ENCODE data around the gene NOS1.

The NOS1 gene

DNA sequence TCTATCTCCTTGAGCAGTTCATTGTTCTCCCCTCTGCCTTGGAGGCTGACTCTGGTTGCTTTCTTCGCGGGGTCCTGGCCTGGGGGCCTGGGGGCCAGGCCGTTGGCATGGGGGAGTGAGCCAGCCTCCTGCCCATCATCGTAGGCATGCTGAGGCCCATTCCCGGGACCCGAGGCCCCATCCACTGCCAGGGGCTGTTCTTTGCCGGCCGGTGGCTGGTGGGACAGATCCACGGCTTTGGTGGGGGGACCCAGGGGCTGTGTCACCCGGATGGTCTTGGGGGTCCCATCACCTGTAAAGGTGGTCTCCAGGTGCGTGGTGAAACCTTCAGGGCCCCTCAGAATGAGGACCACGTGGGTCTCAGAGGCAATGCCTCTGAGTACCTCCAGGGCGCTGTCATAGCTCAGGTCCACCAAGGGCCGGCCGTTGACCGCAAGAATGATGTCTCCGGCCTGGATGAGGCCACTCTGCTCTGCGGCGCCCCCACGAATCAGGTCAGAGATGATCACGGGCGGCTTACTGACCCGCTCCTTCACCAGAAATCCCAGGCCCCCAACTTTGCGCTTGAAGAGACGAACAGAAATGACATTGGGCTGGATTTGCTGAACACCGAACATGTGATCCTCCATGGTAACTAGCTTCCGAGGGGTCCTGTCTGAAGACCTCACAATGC is 30.8 kb downstream of the NOS1 start:
- TF ChIP-seq, protein P1, sequence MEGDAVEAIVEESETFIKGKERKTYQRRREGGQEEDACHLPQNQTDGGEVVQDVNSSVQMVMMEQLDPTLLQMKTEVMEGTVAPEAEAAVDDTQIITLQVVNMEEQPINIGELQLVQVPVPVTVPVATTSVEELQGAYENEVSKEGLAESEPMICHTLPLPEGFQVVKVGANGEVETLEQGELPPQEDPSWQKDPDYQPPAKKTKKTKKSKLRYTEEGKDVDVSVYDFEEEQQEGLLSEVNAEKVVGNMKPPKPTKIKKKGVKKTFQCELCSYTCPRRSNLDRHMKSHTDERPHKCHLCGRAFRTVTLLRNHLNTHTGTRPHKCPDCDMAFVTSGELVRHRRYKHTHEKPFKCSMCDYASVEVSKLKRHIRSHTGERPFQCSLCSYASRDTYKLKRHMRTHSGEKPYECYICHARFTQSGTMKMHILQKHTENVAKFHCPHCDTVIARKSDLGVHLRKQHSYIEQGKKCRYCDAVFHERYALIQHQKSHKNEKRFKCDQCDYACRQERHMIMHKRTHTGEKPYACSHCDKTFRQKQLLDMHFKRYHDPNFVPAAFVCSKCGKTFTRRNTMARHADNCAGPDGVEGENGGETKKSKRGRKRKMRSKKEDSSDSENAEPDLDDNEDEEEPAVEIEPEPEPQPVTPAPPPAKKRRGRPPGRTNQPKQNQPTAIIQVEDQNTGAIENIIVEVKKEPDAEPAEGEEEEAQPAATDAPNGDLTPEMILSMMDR (IDR thresholded peaks at IDR 0.05; ENCODE audit: low read depth, low read length): no peak
- Histone ChIP-seq H3K27ac (no peak overlapping the region), H3K9me3 (ENCODE audit: severe bottlenecking) (no peaks in the 10 kb centered on the region), H3K4me3 (ENCODE audit: low read depth, low read length) (no peak overlapping the region), H3K36me3 (no peaks in the 10 kb centered on the region), H3K27me3 (ENCODE audit: insufficient read depth, low read depth, severe bottlenecking) (no peaks in the 10 kb centered on the region)
- no peak for DNase-seq

DNA sequence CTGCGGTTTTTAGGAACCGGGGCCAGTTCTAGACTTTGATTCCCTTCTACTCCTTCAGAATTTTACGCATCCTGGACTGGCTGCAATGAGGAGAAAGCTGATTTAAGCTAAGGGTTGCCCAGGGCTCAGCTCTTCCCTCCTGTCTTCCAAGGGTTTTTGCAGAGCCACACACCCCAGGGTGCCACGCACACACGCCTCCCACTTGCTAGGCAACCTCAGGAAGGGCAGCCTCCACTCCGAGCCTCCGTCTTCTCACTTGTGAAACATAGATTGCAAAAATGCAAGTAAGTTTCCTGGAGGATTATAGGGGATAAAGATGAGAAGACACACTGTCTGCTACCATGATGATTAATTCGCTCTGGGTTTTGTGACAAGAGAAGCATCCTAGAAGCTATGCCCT is 31.7 kb downstream of the NOS1 start:
- Histone ChIP-seq H3K27me3 (ENCODE audit: insufficient read depth, low read depth, severe bottlenecking) (no peaks in the 10 kb centered on the region), H3K4me3 (ENCODE audit: low read depth, low read length) (no peak overlapping the region), H3K36me3 (no peaks in the 10 kb centered on the region), H3K9me3 (ENCODE audit: severe bottlenecking) (no peaks in the 10 kb centered on the region), H3K27ac (no peak overlapping the region)
- TF ChIP-seq, protein P1 (IDR thresholded peaks at IDR 0.05; ENCODE audit: low read depth, low read length): no peak
- DNase-seq: peak; percentile 19

DNA sequence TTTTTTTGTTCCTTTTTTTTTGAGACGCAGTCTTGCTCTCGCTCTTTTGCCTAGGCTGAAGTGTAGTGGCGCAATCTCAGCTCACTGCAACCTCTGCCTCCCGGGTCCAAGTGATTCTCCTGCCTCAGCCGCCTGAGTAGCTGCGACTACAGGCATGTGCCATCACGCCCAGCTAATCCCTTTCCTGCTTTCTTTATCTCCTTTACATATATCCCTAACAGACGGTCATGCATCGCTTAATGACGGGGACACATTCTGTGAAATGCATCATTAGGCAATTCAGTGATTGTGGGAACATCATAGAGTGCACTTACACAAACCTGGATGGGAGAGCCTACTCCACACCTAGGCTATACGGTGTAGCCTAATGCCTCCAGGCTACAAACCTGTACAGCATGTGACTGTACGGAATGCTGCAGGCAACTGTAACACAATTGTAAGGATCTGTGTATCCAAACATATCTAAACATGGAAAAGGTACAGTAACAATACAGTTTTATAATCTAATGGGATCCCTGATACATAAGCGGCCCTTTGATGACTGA is 32.8 kb downstream of the NOS1 start:
- Histone ChIP-seq H3K27ac (peak overlapping the region; percentile 28), H3K9me3 (ENCODE audit: severe bottlenecking) (no peaks in the 10 kb centered on the region), H3K4me3 (ENCODE audit: low read depth, low read length) (no peak overlapping the region), H3K27me3 (ENCODE audit: insufficient read depth, low read depth, severe bottlenecking) (no peaks in the 10 kb centered on the region), H3K36me3 (no peaks in the 10 kb centered on the region)
- TF ChIP-seq, protein P1 (IDR thresholded peaks at IDR 0.05; ENCODE audit: low read depth, low read length): no peak
- DNase-seq: peak; percentile 84

DNA sequence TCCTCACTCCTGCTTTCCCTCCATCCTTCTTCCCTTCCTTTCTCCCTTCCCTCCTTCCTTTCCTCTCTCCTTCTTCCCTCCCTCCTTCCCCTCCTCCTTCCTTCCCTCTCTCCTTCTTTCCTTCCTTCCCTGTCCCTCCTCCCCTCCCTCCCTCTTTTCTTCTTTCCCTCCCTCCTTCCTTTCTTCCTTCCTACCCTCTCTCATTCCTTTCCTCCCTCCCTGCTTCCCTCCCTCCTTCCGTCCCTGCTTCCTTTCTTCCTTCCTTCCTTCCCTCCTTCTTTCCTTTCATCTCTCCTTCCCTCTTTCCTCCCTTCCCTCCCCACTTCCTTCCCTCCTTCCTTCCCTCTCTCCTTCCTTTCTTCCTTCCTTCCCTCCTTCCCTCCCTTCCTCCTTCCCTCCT is 39.0 kb downstream of the NOS1 start:
- H3K36me3 ChIP-seq: no peaks in the 10 kb centered on the region
- no peaks in the 10 kb centered on the region for H3K27me3 ChIP-seq (ENCODE audit: insufficient read depth, low read depth, severe bottlenecking)
- no peaks in the 10 kb centered on the region for H3K9me3 ChIP-seq (ENCODE audit: severe bottlenecking)
- no peak for DNase-seq
- H3K27ac ChIP-seq: no peak overlapping the region
- H3K4me3 ChIP-seq (ENCODE audit: low read depth, low read length): no peak overlapping the region
- TF ChIP-seq, protein P1 (IDR thresholded peaks at IDR 0.05; ENCODE audit: low read depth, low read length): no peak

DNA sequence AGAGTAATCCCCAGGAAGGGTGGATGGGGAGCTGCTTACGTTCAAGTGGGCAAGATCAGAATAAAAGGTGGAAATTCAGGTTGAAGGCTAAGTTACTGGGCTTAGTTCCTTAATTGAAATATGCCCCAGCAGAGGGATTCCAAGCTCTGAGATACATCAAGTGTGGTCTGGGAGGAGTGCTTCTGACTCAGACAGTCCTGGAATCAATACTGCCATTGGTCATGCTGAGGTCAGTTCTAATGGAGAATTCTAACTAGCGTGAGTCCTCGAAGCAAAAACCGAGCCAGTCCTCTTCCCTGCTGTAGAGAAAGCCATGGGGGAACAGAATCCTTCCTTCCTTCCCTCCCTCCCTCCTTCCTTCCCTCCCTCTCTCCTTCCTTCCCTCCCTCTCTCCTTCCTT is 39.9 kb downstream of the NOS1 start:
- no peak for DNase-seq
- H3K27ac ChIP-seq: no peak overlapping the region
- TF ChIP-seq, protein P1 (IDR thresholded peaks at IDR 0.05; ENCODE audit: low read depth, low read length): no peak

DNA sequence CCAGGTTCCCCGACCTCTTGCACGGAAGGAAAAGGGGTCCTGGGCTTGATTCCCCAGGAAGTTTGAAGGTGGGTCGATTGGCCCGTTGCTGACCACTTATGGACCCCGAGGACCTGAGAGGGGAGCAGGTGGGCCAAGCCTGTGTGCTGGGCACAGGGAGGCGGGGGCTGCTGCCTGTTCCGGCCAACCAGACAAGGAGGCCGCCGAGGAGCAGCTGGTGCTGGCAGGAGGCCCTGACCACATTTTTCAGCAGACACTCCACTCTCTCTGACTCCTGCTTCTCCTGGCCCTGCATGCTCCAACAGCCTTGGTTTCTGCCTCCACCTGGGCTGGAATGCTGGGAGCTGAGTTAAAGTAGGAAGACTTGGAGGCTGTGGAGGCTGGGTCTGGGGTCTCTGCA is 42.8 kb downstream of the NOS1 start:
- DNase-seq: no peak

More for the DNA sequence above, 39.9 kb downstream of the NOS1 start:
- Histone ChIP-seq H3K27me3 (ENCODE audit: insufficient read depth, low read depth, severe bottlenecking) (no peaks in the 10 kb centered on the region), H3K9me3 (ENCODE audit: severe bottlenecking) (no peaks in the 10 kb centered on the region), H3K36me3 (no peaks in the 10 kb centered on the region), H3K4me3 (ENCODE audit: low read depth, low read length) (no peak overlapping the region)

More for the DNA sequence above, 42.8 kb downstream of the NOS1 start:
- TF ChIP-seq, protein P1 (IDR thresholded peaks at IDR 0.05; ENCODE audit: low read depth, low read length): no peak
- no peaks in the 10 kb centered on the region for H3K36me3 ChIP-seq
- H3K4me3 ChIP-seq (ENCODE audit: low read depth, low read length): no peak overlapping the region
- H3K27me3 ChIP-seq (ENCODE audit: insufficient read depth, low read depth, severe bottlenecking): no peaks in the 10 kb centered on the region
- no peaks in the 10 kb centered on the region for H3K9me3 ChIP-seq (ENCODE audit: severe bottlenecking)
- no peak overlapping the region for H3K27ac ChIP-seq
